Testis (tissue), 3 donors: Measurements from ENCODE around the gene ZNF217. TPM values are rescaled to one million over a fixed set of nuclear protein-coding genes. Genes with fewer than 3 reads are reported as not detected.

Source experiments
- DNase-seq: peaks from one replicate; pipeline ENCODE4 v3.0.0-alpha.2; 2019
- H3K27ac ChIP-seq, 2 donors: fragments of 200-600 bp; sonication (generic); one replicate each; pipeline ENCODE4 v1.5.1; 2019
- H3K27me3 ChIP-seq: fragments of 200-600 bp; sonication (generic); one replicate; pipeline ENCODE4 v1.5.1; 2019
- H3K36me3 ChIP-seq: fragments of 200-600 bp; sonication (generic); one replicate; pipeline ENCODE4 v1.5.1; 2017; ENCODE audit warnings: low read depth; ENCODE audit errors: missing control alignments
- H3K4me1 ChIP-seq: fragments of 200-600 bp; sonication (generic); one replicate; pipeline ENCODE4 v1.5.1; 2019
- H3K4me3 ChIP-seq, 2 donors: fragments of 200-600 bp; sonication (generic); one replicate each; pipeline ENCODE4 v1.5.1; 2017 to 2019
- H3K9me3 ChIP-seq: fragments of 200-600 bp; sonication (generic); one replicate; pipeline ENCODE4 v1.5.1; 2017
- CTCF ChIP-seq, 3 experiments: fragments of 450-650 bp in 2 of 3; fragments of 200-600 bp in 1 of 3; sonication (generic) in 1 of 3; IDR thresholded peaks; one replicate each; pipeline ENCODE4 v1.5.1; 2016 to 2019; ENCODE audit warnings: antibody characterized with exemption in 3 of 3, mild to moderate bottlenecking in 2 of 3, moderate library complexity in 1 of 3
- POLR2A ChIP-seq: fragments of 450-650 bp; IDR thresholded peaks from one replicate; pipeline ENCODE4 v1.6.1; 2017; ENCODE audit warnings: antibody characterized with exemption, mild to moderate bottlenecking, moderate library complexity
- WGBS, 2 donors: methylation state at CpG; one replicate each; pipeline ENCODE4 v1.1.5; 2018; 5-methylcytosine and 5-hydroxymethylcytosine counted together
- intact Hi-C: fragments of 100-400 bp; cut with DNase I; formaldehyde crosslinking; loops from one replicate; pipeline ENCODE4 v1.15.1; 2023; ENCODE audit warnings: low total_unique reads
- polyA plus RNA-seq: library from polyadenylated mRNA; stranded (reverse); fragments of 350-450 nt; fragmentation: Illumina TruSeq; extraction: RNeasy Lipid Tissue Mini Kit (QIAGEN cat#74804); gene quantifications from one replicate; pipeline ENCODE4 v1.2.3, GENCODE V29; 2014; ENCODE audit warnings: low read depth, low replicate concordance; ENCODE audit not compliant: insufficient read depth
- total RNA-seq, 2 donors: library from RNA; depleted of rRNA; stranded (reverse); fragments of >200 nt; gene quantifications; one replicate each; pipeline ENCODE4 v1.2.3, GENCODE V29; 2016

The ZNF217 gene
- total and polyA plus RNA-seq, 3 donors from 2014 or later = 47.3 to 61.2 (median 48.6) TPM

GRCh38 chr20:53570446-53571276, 23.0 kb downstream of the ZNF217 start:
- Histone ChIP-seq H3K4me3 (no peak overlapping the region), H3K27ac (no peak overlapping the region), H3K9me3 (no peaks in the 10 kb centered on the region), H3K4me1 (no peaks in the 10 kb centered on the region), H3K36me3 (no peaks in the 10 kb centered on the region), H3K27me3 (no peaks in the 10 kb centered on the region)
- intact Hi-C loops = no loop called here
- 60 to 63% methylated on average over 12 of the region's 12 CpGs for WGBS, 2 donors
- DNase-seq = no peak
- TF ChIP-seq CTCF (IDR thresholded peaks at IDR 0.05) (no peak), POLR2A (no peak)

GRCh38 chr20:53569606-53570307, 23.9 kb downstream of the ZNF217 start:
- TF ChIP-seq CTCF (IDR thresholded peaks at IDR 0.05) (no peak), POLR2A (no peak)
- 92 to 94% methylated on average over 7 of the region's 7 CpGs for WGBS, 2 donors
- Histone ChIP-seq H3K27ac (no peak overlapping the region), H3K9me3 (no peaks in the 10 kb centered on the region), H3K4me1 (no peaks in the 10 kb centered on the region), H3K4me3 (no peak overlapping the region), H3K27me3 (no peaks in the 10 kb centered on the region), H3K36me3 (no peaks in the 10 kb centered on the region)
- intact Hi-C loops = no loop called here
- DNase-seq = no peak

DNA sequence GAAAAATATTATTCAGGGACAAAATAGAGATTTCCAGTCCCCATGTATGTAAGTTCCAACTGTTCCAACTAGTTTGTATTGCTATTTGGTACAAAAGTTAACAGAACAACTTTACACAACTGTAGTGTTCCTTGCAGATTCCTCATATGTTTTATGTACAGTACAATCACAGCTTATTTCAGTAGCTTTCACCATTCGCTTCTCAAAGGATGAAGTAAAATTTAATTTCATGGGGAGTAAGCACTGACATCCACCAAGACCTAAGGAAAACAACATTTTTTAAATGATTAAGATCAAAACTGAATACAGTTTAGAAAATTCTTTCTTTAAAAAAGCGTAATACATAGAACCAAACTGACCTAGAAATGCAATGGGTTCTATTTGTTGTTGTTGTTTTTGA, 24.6 kb downstream of the ZNF217 start:
- H3K4me3 ChIP-seq = no peak overlapping the region
- WGBS, 2 donors = 95 to 96% methylated on average over 2 of the region's 2 CpGs
- no peaks in the 10 kb centered on the region for H3K27me3 ChIP-seq
- no peaks in the 10 kb centered on the region for H3K4me1 ChIP-seq
- intact Hi-C loops = no loop called here
- H3K27ac ChIP-seq = no peak overlapping the region
- H3K9me3 ChIP-seq = no peaks in the 10 kb centered on the region
- TF ChIP-seq POLR2A (no peak), CTCF (IDR thresholded peaks at IDR 0.05) (no peak)
- no peaks in the 10 kb centered on the region for H3K36me3 ChIP-seq
- DNase-seq = no peak

DNA sequence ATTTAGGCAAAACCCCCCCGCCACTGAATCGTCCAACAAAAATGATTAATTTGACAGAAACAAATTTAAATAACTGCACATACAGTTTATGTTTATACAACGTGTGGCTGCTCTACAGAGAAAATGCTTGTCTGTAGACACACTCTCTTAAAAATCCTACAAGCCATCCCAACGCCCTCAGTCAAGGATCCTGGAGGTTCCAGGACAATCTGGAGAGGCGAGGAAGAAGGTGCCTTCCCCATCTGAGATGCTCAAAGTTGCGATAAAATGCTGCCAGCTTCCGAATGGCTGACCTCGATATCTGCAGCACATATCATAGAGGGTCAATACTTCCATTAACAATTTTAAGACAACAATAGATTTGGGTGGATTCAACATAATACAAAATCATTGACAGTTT, 25.3 kb downstream of the ZNF217 start:
- intact Hi-C loops = no loop called here
- no peak for TF ChIP-seq POLR2A
- TF ChIP-seq CTCF (IDR thresholded peaks at IDR 0.05) = no peak
- no peak for DNase-seq
- Histone ChIP-seq H3K4me3 (no peak overlapping the region), H3K27ac (no peak overlapping the region), H3K9me3 (no peaks in the 10 kb centered on the region), H3K27me3 (no peaks in the 10 kb centered on the region), H3K4me1 (no peaks in the 10 kb centered on the region), H3K36me3 (no peaks in the 10 kb centered on the region)
- 90 to 93% methylated on average over 8 of the region's 8 CpGs for WGBS, 2 donors
